BJ (cell line): ENCODE data around the gene ADGRA1. TPM values are rescaled to one million over a fixed set of nuclear protein-coding genes. Genes with fewer than 3 reads are reported as not detected.

Experiments
- CTCF ChIA-PET: fragments of 350-600 bp; formaldehyde crosslinking; extraction: SDS; loops from one replicate; lab custom pipeline; 2021; ENCODE audit warnings: antibody characterized with exemption, inconsistent platforms; lab: Yijun Ruan, JAX
- POLR2A ChIA-PET: fragments of 300-600 bp; sonication (Branson Sonifier 250); formaldehyde crosslinking; extraction: SDS; loops from one replicate; lab custom pipeline; 2021; ENCODE audit warnings: antibody characterized with exemption; lab: Charles Lee
- DNase-seq: peaks from one replicate; pipeline ENCODE4 v3.0.0-alpha.2; 2011; ENCODE audit warnings: low read depth
- H3K27me3 ChIP-seq: 2 replicates; pipeline ENCODE4 v1.6.0; 2011; ENCODE audit warnings: low read length; ENCODE audit not compliant: control insufficient read depth, insufficient read depth
- H3K36me3 ChIP-seq: 2 replicates; pipeline ENCODE4 v1.5.1; 2011; ENCODE audit warnings: low read length; ENCODE audit not compliant: control insufficient read depth, insufficient read depth
- H3K4me3 ChIP-seq: 2 replicates; pipeline ENCODE4 v1.5.1; 2011; ENCODE audit warnings: low read depth, mild to moderate bottlenecking, control low read depth, low read length
- polyA plus RNA-seq: library from polyadenylated mRNA; depleted of rRNA; stranded (reverse); fragments of >200 nt; gene quantifications from 2 replicates; pipeline ENCODE4 v1.2.3, GENCODE V29; 2011
- TF ChIP-seq, protein P1 (sequence below): IDR thresholded peaks from 2 replicates; pipeline ENCODE4 v1.5.1; 2011; ENCODE audit warnings: low read depth, mild to moderate bottlenecking, control low read depth, inconsistent platforms, low read length, moderate library complexity; ENCODE audit not compliant: insufficient read depth

The ADGRA1 gene
- polyA plus RNA-seq, 1 experiment = not detected

GRCh38 chr10:133129859-133130495, 42.3 kb downstream of the ADGRA1 start:
- Histone ChIP-seq H3K4me3 (no peak overlapping the region), H3K27me3 (no peaks in the 10 kb centered on the region), H3K36me3 (no peaks in the 10 kb centered on the region)
- ChIA-PET POLR2A (no interaction called here), CTCF (no interaction called here)
- DNase-seq = no peak
- TF ChIP-seq, protein P1, sequence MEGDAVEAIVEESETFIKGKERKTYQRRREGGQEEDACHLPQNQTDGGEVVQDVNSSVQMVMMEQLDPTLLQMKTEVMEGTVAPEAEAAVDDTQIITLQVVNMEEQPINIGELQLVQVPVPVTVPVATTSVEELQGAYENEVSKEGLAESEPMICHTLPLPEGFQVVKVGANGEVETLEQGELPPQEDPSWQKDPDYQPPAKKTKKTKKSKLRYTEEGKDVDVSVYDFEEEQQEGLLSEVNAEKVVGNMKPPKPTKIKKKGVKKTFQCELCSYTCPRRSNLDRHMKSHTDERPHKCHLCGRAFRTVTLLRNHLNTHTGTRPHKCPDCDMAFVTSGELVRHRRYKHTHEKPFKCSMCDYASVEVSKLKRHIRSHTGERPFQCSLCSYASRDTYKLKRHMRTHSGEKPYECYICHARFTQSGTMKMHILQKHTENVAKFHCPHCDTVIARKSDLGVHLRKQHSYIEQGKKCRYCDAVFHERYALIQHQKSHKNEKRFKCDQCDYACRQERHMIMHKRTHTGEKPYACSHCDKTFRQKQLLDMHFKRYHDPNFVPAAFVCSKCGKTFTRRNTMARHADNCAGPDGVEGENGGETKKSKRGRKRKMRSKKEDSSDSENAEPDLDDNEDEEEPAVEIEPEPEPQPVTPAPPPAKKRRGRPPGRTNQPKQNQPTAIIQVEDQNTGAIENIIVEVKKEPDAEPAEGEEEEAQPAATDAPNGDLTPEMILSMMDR = no peak

DNA sequence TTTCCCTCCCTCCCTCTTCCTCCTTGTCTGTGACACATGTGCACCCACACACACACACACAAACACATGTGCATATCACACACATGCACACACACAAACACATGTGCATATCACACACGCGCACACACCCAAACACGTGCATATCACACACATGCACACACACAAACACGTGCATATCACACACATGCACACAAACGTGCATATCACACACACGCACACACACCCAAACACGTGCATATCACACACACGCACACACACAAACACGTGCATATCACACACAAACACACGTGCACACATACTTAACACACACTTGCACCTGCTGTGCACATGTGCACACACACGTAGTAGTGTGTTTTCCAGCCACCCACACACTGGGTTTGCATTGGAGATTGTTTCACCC, 42.9 kb downstream of the ADGRA1 start:
- DNase-seq = no peak
- CTCF ChIA-PET = no interaction called here
- Histone ChIP-seq H3K27me3 (no peaks in the 10 kb centered on the region), H3K36me3 (no peaks in the 10 kb centered on the region), H3K4me3 (no peak overlapping the region)
- TF ChIP-seq, protein P1 = no peak
- POLR2A ChIA-PET = no interaction called here

DNA sequence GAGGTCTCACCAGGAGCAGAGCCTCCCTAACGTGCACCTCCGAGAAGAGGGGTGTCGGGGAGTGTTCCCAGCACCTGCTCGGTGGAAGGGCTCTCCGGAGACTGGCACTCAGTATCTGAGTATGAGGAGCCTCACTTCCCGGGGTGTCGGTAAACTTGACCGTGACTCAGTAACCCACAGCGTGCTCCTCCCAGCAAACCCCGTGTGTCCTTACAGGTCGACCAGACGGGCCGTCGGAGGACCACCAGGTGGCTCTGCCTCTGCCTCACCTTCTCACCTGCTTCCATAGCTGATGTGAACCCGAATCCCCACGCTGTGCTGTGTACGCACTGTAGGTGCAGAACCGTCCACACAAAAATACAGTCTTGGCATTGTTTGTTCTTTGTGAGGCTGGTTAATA, 43.3 kb downstream of the ADGRA1 start:
- no peak overlapping the region for H3K4me3 ChIP-seq
- H3K27me3 ChIP-seq = no peaks in the 10 kb centered on the region
- TF ChIP-seq, protein P1 = no peak
- DNase-seq = no peak
- ChIA-PET CTCF (no interaction called here), POLR2A (no interaction called here)
- H3K36me3 ChIP-seq = no peaks in the 10 kb centered on the region

DNA sequence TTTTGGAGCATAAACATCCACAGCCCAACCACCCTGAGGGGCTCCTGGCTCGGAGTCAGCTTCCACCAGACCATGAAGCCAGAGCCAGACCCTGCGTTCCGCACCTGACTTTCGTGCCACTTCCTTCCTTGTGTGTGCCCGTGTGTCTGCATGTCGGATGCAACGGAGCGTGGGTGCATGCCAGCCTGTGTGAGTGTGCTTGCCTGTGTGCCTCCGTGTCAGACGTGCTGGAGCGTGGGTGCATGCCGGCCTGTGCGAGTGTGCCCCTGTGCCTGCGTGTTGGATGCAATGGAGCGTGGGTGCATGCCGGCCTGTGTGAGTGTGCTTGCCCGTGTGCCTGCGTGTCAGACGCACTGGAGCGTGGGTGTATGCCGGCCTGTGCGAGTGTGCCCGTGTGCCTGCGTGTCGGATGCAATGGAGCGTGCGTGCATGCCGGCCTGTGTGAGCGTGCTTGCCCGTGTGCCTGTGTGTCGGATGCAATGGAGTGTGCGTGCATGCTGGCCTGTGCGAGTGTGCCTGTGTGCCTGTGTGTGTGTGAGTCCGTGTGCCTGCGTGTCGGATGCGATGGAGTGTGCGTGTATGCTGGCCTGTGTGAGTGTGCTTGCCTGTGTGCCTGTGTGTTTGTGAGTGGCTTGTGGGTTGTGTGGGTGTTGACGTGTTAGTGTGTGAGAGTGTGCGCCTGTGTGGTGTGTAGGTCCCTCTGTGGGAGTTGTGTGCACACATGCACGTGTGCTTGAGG, 44.2 kb downstream of the ADGRA1 start:
- DNase-seq = no peak
- POLR2A ChIA-PET = no interaction called here
- Histone ChIP-seq H3K36me3 (no peaks in the 10 kb centered on the region), H3K27me3 (no peaks in the 10 kb centered on the region), H3K4me3 (no peak overlapping the region)
- CTCF ChIA-PET = interaction anchor here (1.6 kb wide), 1 partner anchor 10 kb away, joined by 3 read pairs; no protein-coding TSS in a partner anchor
- TF ChIP-seq, protein P1 = no peak

- POLR2A ChIA-PET = no interaction called here
Measured at GRCh38 chr10:133132473-133133291, 45.0 kb downstream of the ADGRA1 start.

More at GRCh38 chr10:133132473-133133291, 45.0 kb downstream of the ADGRA1 start:
- no peaks in the 10 kb centered on the region for H3K36me3 ChIP-seq
- H3K27me3 ChIP-seq = no peaks in the 10 kb centered on the region
- CTCF ChIA-PET = interaction anchor here (1.6 kb wide), 1 partner anchor 9 kb away, joined by 3 read pairs; no protein-coding TSS in a partner anchor
- no peak overlapping the region for H3K4me3 ChIP-seq
- DNase-seq = no peak
- TF ChIP-seq, protein P1 = no peak
